GM18867 (cell line): ENCODE data around the gene SNAPC4.
"Not testable (repeated sequence)": the region's sequence is repeated elsewhere in the genome, so short reads cannot be mapped to it uniquely, and the experiment has no call there.

ENCODE experiments used
- ATAC-seq: cut with Tn5 transposase; IDR thresholded peaks from one replicate; pipeline ENCODE4 v1.9.1; 2021; ENCODE audit warnings: mild to moderate bottlenecking, moderate library complexity; ENCODE audit not compliant: unreplicated experiment

Gene SNAPC4

DNA sequence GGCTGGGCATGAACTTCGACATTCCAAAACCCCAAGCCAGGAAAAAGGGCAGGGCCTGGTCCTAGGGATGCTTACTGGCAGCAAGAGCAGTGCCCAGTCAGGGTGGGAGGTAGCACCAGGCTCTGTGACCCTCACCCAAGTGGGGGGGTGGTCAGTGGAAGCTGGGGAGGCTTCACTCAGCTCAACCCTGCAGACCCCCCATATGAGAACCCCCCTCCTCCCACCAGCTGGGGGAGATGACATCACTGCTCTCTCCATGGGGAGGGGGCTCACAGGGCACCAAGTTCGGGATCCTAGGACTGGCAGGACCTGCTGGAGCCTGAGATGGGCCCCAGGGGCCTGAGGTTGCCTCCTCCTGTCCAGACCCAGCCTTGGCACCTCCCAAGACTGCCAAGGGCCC is 41.1 kb downstream of the SNAPC4 start:
- no peak for ATAC-seq

DNA sequence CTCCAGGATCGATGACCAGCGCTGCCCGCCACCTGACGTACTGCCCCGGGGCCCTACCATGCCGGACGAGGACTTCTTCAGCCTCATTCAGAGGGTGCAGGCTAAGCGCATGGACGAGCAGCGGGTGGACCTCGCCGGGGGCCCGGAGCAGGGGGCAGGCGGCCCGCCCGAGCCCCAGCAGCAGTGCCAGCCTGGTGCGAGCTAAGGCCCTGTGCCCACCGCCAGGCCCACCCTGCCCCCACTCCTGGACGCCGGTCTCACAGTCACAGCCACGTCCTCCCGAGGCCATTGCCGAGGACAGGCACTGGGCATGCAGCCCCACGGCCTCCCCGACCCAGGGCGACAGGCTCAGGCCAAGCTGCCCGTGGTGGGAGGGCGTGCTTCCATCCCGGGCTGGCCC is 42.0 kb downstream of the SNAPC4 start:
- no peak for ATAC-seq

DNA sequence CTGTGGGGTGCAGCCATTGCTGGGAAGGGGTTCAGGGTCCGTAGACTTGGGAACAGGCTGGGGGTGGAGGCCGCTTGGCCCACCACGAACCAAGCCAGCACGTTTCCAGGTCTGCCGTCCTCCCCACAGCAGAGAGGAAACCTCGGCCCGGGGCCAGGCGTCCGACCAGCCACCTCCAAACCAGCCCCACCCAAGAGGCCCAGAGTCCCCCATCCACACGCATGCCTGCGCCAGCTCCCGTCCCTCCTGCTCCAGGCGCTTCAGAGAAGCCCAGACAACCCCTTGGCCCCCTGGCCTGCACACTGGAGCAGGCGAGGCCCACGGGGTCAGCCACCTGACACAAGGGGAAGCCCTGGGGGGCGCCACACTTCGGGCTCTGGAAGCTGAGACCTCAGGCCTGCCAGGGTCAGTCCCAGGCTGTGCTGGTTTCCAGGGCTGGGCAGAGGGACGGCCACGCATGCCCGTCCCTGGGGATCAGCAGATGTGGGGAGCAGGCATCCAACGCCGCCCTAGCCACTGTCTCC is 42.7 kb downstream of the SNAPC4 start:
- ATAC-seq = no peak

DNA sequence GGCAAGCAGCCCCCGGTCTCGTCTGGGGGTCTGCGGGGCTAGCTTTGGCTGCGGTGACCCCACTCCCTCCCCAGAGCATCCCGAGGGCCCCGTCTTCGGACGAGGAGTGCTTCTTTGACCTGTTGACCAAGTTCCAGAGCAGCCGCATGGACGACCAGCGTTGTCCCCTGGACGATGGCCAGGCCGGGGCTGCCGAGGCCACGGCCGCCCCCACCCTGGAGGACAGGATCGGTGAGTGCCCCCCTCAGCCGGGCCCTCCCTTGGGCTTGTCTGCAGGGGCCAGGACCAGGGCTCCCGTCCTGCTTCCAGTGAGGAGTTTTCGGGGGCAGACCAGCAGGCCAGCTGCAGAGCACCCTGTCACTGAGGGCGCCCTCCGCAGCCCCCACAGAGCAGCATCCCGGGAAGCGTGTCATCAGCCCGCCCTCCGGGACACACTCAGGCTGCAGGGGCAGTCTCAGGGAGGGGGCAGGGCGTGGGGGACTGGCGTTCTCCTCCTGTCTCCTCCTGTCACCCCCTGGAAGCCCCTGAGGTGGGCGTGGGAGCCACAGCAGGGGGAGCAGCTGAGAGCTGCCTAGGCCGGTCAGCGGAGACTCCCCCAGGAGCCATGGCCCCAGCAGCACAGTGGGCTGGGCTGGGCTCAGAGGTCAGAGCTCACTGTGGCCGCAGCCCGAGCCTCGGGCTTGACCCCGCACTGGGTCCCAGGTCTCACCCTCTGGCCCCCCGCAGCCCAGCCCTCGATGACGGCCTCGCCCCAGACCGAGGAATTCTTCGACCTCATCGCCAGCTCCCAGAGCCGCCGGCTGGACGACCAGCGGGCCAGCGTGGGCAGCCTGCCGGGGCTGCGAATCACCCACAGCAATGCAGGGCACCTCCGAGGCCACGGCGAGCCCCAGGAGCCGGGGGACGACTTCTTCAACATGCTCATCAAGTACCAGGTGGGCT is 44.1 kb downstream of the SNAPC4 start:
- no peak for ATAC-seq

DNA sequence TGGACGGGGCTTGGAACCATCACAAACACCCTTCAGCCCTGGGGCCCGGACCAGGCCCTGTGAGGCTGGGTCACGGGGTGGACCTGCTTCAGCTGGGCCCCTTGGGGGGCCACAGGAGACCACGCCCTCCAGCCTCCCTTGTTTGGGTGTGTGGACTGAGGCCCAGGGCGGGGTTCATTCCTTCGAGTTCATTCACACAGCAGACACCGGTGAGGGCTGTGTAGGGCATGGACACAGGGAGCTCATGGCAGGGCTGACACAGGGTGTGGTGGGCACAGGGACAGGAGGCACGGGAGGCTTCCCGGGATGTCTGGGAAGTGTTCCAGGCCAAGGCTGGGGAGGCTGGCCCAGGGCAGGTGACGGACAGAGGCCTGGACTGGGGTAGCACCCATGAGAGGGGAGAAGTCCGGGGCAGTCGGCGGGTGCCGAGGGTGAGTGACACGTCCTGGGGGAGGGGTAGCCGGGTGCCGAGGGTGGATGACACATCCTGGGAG is 45.3 kb downstream of the SNAPC4 start:
- no peak for ATAC-seq

DNA sequence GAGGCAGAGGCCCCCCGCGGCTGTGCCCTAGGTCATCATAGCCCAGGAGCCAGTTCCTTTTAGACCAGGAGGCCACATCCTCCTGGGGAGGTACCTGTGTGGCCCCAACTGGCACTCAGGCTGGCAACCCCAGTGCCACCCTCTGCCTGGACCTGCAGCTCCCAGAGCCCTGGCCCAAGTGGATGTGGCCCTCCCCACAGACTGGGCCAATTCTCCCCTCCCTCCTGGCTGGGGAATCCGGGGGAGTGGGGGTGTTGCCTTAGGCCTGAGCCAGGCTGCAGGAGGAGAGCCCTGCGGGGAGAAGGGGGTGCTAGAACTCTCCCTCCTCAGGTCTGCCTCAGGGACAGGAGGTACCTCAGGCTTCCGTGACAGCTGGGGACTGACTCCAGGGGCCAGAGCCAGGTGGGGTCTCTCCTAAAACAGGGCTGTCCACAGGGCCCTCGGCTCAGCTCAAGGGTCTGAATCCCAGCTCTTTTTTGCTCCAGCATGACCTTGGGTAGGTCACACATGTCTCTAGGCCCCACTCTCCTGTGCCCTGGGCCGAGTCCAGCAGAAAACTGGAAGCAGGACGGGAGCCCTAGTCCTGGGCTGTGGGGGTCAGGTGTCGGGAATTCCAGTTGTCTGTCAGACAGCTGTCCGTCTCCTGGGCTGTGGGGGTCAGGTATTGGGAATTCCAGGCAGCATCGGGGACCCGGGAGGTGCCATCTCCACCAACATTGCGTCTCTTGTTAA is 46.0 kb downstream of the SNAPC4 start:
- ATAC-seq = no peak

DNA sequence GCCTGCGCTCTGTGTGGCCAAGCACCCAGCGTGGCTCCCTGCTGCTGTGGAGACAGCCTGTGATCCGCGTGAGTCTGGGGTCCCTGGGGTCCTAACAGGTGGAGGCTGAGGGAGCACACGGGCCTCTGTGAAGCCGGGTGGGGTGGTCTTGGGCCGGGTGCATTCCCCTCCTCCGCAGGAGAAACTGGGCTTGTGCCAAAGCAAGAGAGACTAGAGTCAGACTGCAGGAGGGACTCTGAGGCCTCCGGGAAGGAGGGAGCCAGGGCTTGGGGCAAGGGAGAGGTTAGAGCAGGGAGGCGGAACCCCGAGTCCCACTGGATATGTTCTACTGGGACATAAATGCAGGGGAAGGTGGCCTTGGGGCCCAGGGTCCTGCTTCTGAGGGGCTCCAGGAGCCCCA is 46.9 kb downstream of the SNAPC4 start:
- no peak for ATAC-seq

DNA sequence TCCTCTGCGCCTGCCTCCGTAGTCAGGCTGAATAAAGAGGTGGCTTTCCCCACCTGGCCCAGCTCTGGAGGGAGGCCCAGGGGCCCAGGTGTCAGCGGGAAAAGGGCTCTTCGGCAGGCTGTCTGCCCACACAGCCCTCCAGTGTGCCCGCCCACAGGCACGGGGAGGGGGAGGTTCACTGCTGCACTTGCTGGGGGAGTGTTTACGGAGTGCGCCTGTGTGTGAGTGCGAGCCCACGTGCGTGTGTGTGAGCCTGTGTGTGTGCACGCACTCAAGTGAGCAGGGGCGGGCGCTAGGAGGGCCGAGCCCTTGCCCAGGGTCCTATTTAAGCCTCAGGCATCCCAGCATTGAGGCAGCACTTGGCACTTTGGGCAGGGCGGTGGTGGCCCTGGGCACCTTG is 47.3 kb downstream of the SNAPC4 start:
- ATAC-seq = no peak

DNA sequence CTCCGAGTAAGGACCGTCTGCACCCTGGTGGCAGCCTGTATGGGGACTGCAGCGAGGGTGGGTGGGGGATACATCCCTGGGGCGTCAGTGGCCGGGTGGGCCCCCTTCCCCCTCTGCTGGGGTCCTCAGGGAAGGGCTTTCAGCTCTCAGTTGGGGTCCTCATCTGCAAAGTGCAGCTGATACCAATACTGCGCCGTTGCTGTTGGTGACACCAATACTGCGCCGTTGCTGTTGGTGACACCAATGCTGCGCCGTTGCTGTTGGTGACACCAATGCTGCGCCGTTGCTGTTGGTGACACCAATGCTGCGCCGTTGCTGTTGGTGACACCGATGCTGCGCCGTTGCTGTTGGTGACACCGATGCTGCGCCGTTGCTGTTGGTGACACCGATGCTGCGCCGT is 48.1 kb downstream of the SNAPC4 start:
- not testable (repeated sequence) for ATAC-seq

DNA sequence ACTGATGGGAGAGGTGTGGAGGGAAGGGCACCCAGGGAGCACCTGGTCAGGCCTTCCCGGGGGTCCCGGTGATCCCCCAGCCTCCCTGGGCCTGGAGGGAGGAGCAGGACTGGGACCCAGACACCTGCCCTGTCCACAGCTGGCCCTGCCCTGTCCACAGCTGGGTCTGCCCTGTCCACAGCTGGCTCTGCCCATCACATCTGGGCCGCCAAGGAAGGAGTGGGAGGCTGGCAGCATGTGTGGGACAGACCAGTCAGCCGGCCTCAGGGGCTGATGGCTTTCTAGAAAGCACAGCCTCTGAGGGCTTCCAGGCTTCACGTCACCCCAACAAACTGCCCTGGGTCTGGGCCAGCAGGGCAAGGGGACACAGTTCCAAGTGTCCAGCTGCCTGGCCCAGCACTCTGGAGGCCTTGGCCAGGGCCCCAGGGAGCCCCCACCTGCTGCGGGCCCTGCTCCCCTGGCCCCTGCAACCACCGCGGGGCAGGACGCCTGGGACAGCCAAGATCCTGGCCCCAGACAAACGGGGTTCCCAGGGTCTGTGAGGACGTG is 48.6 kb downstream of the SNAPC4 start:
- no peak for ATAC-seq
